ENCODE data around the gene GABRB2.
A peak's percentile ranks its signal among the peaks of the same experiment; 100 is the strongest.
"Not testable (repeated sequence)": the region's sequence is repeated elsewhere in the genome, so short reads cannot be mapped to it uniquely, and the experiment has no call there.

Gene GABRB2

DNA sequence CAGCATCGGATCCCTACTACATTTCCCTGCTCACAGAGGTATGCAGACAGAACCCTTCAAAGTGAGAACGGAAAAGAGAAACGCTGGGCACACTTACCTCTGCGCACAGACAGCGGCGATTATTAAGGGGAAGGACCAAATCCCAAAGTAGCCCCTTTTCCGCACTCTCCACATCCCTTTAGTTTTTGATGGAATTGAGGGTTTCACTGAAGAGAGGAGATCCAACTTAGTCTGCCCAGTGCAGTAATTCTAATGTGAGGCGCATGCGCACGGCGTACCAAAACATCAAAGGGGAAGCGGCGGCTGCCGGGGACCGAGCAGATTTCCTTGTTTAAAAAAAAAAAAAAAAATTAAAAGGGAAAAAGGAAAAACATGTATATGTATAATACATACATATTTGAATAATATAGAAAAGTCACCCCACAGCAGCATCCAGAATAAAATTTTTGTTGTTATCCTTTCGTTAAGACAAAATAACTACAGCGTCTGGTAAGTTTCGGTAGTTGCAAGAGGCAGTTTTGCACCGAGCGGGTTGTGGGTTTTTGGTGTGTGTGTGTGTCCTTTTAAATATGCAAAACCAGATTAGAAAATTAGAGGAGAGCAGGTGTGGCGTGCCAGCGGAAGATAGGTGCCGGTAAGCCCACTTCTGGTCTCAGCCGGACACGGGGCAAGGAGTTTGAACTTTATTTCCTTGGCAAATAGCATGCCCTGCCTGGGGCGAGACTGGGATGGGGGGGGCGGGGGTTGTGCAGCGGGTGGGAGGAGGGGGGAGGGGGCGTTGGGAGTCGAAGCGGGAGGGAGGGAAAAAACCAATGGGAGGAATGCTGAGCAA lies at the start of gene GABRB2:
Gene GABRB2, minus strand, starts transcription at position 256 of the 832 bp plus-strand sequence. Its CDS starts 82 bp downstream, at position 174.
- DNase-seq (ENCODE audit: low read depth): peak; percentile 20

DNA sequence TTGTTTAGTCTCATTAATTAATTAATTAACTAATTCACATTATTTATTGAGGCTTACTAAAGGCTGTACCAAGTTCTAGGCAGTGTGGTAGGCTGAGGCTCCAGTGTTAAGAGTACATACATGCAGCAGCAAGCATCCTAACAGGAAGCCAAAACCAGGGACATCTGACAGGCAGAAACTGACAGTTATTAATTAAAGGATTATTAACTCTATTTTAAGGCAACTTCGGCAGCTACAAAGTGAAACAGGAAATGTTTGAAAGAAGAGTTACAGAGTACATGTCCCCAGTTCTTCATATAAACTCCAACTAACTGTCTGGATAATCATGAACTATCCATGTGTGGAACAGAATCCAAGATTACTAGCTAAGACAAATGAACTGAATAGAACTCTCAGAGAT lies 39.3 kb upstream of the GABRB2 start:
- no peak for DNase-seq (ENCODE audit: low read depth)

DNA sequence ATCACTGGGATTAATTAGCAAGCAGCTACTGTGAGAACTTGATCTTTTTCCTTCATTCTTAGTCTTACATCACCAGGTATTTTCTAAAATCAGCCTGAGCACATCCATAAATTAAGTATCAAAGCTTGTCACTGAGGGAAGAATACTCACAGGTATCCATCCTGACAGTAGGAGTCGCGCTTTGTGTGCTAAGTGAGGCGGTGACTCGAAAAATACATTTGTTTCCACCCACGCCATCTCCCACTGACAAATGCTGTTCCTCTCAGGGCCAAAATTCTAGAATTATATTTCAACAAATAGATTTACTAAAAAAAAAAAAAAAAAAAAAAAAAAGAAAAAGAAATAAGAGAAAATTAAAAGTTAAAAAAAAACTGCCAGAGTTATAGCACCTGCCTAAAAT lies 34.1 kb upstream of the GABRB2 start:
- no peak for DNase-seq (ENCODE audit: low read depth)

DNA sequence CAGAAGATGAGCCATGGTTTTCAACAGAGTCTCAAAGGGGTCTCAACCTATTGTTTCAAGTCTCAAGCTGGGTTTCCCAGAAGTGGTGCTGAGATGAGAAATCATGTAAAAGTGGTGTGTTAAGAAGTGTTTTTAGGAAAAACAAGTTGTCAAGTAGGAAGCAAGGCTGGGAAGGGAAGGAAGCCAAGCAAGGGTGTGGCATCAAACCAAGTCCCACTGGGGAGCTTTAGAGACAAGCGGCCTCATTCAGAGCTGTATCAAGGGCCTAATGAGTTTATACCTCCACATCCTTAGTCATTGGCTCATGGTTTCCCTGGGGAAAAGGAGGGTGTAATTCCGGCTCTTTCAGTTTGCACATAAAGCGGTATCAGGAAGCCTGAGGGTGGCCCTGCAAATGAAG lies 26.4 kb upstream of the GABRB2 start:
- no peak for DNase-seq (ENCODE audit: low read depth)

GRCh38 chr5:161566081-161566480 lies 19.6 kb upstream of the GABRB2 start:
- DNase-seq (ENCODE audit: low read depth): no peak

DNA sequence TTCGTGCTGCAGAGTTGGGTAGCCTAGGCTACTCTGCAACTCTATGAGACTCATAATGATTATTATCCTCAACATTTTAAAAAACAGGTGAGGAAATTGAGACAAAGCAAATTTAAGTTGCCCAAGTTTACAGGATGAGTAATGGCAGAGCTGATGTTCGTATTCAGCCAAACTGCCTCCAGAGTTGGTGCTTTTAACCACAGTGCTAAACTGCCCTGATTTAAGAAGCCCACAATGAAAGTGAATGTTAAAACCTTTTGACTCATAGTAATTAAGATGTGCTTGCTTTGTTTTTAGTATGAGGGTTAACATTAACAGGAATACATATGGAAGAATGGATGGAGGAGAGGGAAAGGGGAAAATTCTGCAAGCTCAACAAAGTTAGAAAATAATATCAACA lies 15.9 kb upstream of the GABRB2 start:
- no peak for DNase-seq (ENCODE audit: low read depth)

DNA sequence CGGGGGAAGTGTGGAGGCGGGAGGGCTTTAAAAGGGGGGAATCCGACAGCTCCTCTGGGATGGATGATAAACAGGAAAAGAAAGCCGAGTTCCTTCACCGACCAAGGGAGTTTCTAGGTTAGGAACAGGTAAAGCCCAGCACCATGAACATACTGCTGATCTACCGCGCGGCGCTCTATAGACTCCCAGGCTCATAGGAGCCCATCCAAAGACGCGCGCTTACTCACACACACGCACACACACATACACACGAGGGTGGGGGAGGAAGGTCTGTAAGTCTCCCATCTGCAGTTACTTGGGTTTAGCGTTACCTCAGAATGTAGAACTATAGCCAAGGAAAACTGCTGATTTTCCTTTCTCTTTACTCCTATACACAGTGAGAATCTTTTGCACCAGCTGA lies 2.6 kb upstream of the GABRB2 start:
- DNase-seq (ENCODE audit: low read depth): no peak

DNA sequence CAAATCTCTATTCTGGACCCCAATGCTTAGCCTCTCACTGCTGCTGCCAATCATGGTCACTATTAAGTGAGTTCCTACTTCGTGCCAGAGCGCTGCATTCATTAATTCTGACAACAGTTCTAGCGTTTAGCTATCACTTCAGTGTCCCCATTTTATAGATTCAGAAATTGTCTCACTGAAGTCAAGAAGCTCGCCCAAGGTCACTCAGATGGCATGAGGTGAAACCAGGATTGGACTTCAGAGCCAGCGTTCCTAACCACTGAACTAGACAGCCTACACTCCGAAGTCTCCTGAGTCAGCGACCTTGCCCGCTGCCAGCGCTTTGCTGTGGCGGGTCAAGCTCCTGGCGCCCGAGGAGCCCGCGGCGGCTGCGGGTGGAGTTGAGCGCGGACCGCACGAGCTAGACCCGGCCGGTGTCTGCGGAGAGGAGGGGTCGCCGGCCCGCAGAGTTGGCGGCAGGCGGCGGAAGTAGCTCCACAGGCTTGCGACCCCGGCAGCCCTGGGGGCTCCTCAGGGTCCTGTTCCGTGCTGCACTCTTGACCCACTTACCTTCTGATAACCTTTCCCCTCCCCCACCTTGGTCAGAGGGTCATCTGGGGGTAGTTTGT lies 2.1 kb upstream of the GABRB2 start:
- no peak for DNase-seq (ENCODE audit: low read depth)

- DNase-seq (ENCODE audit: low read depth): no peak
These were observed 1.4 kb upstream of the GABRB2 start for GRCh38 chr5:161547738-161548486.

- DNase-seq (ENCODE audit: low read depth): no peak
These were observed 847 bp upstream of the GABRB2 start for GRCh38 chr5:161547406-161547737.

DNA sequence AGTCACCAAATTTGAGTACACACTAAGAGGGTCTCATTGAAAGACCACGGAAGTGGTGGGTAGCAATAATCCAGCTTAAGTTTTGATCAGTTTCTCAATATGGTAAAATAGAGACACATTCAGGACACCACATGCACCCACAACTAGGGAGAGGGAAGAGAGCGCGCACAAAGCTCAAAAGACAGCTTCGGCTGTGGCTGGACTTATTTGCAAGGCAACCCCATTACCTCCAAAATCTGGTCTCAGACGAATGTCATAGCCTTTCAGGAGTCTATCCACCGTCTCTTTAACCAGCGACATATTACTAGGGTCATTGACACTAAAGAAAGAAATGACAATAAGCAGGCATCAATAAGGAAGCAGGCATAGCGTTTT lies 443 bp downstream of the GABRB2 start:
- no peak for DNase-seq (ENCODE audit: low read depth)

DNA sequence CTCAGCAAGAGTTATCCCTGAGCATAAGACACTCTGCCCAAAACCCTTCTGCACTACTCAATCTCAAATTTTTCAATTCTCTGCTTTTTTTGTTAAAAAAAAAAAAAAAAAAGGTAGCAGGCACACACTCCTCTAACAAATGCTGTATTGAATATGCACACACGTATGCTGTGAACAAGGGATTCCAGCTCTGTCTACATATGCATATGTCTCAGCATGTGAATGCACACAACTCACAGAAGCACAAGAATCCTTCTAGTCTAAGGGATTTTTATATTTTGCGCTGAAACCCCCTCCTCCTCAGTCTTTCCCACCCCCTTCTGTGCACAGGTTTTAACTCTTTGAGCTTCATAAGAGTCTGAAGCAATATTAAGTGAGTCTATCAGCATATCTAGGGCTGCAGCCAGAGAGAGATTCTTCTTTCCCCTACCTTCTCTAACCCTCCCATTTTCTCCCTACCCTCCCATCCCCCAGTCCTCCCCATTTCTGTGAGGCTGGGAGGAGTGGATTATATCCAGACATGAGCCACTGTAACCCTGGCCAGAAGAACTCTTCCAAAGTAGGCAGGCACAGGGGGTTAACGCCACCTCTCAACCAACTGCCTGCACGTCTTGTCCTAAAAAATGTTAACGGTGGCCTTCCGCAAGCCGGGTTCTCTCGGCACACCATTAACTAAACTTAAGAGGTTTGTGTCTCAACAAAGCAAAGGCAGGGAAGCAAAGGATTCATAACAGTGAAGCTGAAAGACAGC lies 1.0 kb downstream of the GABRB2 start:
- DNase-seq (ENCODE audit: low read depth): no peak

GRCh38 chr5:161544350-161544765 lies 2.2 kb downstream of the GABRB2 start:
- peak; percentile 17 for DNase-seq (ENCODE audit: low read depth)

DNA sequence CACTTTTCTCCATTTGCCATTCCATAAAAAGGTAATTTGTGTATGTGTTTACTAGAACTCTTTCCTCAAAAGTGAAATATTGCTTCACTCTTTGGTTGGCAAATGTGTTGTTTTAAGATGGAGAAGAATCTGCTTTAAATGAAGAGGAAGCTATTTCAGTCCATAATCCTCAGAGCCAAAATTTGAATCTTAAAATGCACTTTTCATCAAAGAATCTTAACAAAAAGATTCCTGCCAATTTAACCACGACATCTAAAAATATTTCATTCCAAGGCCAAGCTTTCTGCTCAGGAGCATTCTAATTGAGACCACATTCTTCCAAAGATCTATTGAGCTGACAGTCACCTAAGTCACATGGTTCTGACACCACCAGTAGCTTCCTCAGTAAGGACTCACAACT lies 7.5 kb downstream of the GABRB2 start:
- DNase-seq (ENCODE audit: low read depth): no peak

DNA sequence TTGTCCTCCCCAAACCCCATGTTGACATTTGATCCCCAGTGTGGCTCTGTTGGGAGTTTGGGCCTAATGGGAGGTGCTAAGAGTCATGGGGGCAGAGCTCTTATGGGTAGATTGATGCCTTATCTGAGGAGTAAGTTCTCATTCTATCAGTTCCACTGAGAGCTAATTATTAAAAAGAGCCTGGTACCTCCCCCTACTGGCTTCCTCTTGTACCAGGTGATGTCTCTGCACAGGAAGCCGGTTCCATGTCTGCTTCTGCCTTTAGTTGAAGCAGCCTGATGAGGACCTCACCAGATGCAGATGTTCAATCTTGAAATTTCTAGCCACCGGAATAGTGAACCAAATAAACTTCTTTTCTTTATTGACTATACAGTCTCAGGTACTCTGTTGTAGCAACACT lies 10.8 kb downstream of the GABRB2 start:
- DNase-seq (ENCODE audit: low read depth): no peak

DNA sequence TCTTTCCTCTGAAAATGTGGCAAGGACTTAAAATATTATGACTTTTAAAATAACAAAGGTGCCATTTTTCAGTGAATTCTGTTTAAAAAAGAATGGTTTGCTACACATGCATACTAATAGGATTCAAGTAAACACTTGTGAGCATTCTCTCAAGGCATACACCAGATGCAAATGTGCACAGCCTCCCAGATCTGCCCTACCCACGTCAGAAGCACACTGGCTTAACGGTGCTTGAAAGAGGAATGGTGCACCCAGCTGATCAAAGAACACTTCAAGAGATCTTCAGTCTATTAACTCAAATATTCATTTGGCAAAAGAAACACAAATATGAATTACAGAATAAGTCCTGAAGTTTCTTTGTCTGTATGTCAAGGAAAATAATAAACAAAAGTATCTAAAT lies 15.8 kb downstream of the GABRB2 start:
- no peak for DNase-seq (ENCODE audit: low read depth)

GRCh38 chr5:161513942-161514341 lies 32.6 kb downstream of the GABRB2 start:
- DNase-seq (ENCODE audit: low read depth): no peak

- DNase-seq (ENCODE audit: low read depth): no peak
These were observed 38.9 kb downstream of the GABRB2 start for GRCh38 chr5:161507591-161507990.

- not testable (repeated sequence) for DNase-seq (ENCODE audit: low read depth)
These were observed 41.4 kb downstream of the GABRB2 start for GRCh38 chr5:161505160-161505559.

DNA sequence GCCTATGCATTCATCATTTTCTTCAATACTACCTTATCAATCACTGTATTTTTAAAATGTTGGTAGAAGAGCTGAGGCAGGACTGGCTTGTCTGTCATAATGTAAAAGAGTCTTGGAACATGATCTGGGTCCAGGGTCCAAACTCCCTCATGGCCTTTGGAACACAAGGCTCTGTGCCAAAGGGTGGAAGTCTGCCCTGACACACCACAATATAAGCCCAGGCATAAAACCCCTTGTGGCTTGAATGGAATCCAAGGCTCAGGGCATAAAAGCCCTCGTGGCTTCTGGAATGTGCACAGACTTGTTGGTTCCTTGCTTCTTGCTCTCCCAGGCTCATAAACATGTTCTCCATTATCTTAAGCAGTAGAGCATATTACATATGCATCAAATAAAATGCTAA lies 48.0 kb downstream of the GABRB2 start:
- DNase-seq (ENCODE audit: low read depth): no peak

DNA sequence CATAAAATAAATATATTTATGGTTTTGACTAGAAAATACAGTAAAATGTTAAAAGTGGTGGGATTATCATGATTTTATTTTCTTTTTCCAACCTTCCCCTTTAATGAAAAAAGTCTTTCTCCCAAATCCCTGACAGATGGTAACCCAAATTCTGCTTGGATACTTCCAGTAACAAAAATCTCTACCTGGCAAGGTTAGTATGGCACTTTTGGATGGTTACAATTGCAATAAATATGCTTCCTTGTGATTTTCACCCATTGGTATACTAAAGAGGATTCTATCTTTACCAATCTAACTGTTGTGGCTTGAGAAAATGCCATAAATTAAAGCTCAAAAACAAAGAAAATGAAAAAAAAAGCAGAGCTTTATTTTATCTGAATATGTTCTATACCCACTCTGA lies 62.8 kb downstream of the GABRB2 start:
- DNase-seq (ENCODE audit: low read depth): no peak

DNA sequence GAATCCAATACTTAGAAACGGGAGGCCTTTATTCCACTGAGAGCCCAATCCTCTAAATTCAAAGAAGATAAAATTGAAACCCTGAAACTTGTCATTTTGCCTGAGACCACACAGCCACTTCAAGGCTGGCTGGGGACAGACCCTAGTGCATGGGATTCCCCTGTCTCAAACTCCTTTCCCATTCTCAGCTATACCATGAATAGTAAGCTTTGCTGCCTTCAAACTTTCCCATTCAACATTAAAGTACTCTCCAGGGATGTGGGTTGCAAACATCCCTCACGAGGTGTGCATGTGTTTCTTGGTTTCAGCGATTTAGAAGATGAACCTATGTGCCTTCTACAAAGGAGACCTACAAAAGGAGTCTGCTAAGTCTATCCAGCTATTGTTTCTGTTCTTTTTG lies 64.6 kb downstream of the GABRB2 start:
- no peak for DNase-seq (ENCODE audit: low read depth)

Data from activated T-cell treated with anti-CD3 and anti-CD28 coated beads for 48 hours (primary cell).